Panc1 (cell line): Measurements from ENCODE around the gene FSIP1.

Experiments used
- CTCF ChIP-seq: fragments of 450-650 bp; IDR thresholded peaks from 2 replicates; pipeline ENCODE4 v1.5.1; 2017; ENCODE audit warnings: mild to moderate bottlenecking
- POLR2AphosphoS5 ChIP-seq: IDR thresholded peaks from 2 replicates; pipeline ENCODE4 v1.6.1; 2012; ENCODE audit warnings: mild to moderate bottlenecking, low read depth, low read length, moderate library complexity
- REST ChIP-seq, 2 experiments: IDR thresholded peaks; 2 replicates each; pipeline ENCODE4 v1.6.1; 2011 to 2012; ENCODE audit warnings: low read depth in 2 of 2, control low read depth in 1 of 2, low read length in 1 of 2, mild to moderate bottlenecking in 1 of 2, moderate library complexity in 1 of 2; ENCODE audit not compliant: insufficient read depth in 1 of 2
- SIN3A ChIP-seq: IDR thresholded peaks from 2 replicates; pipeline ENCODE4 v1.6.1; 2012; ENCODE audit warnings: low read depth, mild to moderate bottlenecking, low read length, moderate library complexity, borderline replicate concordance; ENCODE audit not compliant: insufficient read depth
- TCF7L2 ChIP-seq: IDR thresholded peaks from 2 replicates; pipeline ENCODE4 v1.6.1; 2011; ENCODE audit warnings: mild to moderate bottlenecking, low read depth, low read length, inconsistent platforms

GRCh38 chr15:39591141-39591895 lies 191.3 kb downstream of the FSIP1 start:
- TF ChIP-seq CTCF (no peak), REST (IDR thresholded peaks at IDR 0.05; ENCODE audit: insufficient read depth in 1 of 2, low read depth in 2 of 2, low read length in 1 of 2) (no peak), POLR2AphosphoS5 (no peak), SIN3A (no peak), TCF7L2 (no peak)
